Pancreas (tissue), 10 donors: ENCODE measurements around the gene IFRD2. TPM values are rescaled to one million over a fixed set of nuclear protein-coding genes. Genes with fewer than 3 reads are reported as not detected.

Source experiments
- ATAC-seq, 4 donors: fragments of 200-7000 bp; cut with Tn5 transposase; one replicate each; pipeline versions ENCODE4 v1.8.0 to v1.9.1; 2020; ENCODE audit warnings: mild to moderate bottlenecking in 4 of 4, moderate library complexity in 4 of 4
- DNase-seq, 6 donors: peaks; one replicate each; pipeline ENCODE4 v3.0.0-alpha.2; 2020
- FAIRE-seq: peaks from 2 replicates; lab custom pipeline; 2012; peaks lifted over from hg19 to GRCh38; lab: Jason Lieb, UNC
- H3K27ac ChIP-seq, 4 donors: fragments of 200-600 bp; sonication (generic); 1 replicate in 3 of 4; 2 replicates in 1 of 4; pipeline versions ENCODE4 v1.5.0 to v1.8.0; 2020
- H3K27me3 ChIP-seq, 4 donors: fragments of 200-600 bp; one replicate each; pipeline ENCODE4 v1.8.0; 2021
- H3K36me3 ChIP-seq, 3 donors: fragments of 200-600 bp; sonication (generic) in 1 of 3; one replicate each; pipeline versions ENCODE4 v1.5.0 to v1.8.0; 2020 to 2021
- H3K4me1 ChIP-seq, 3 donors: fragments of 200-600 bp; one replicate each; pipeline ENCODE4 v1.8.0; 2021
- H3K4me3 ChIP-seq, 4 donors: fragments of 200-600 bp; sonication (generic) in 2 of 4; one replicate each; pipeline versions ENCODE4 v1.5.0 to v1.8.0; 2020 to 2021
- H3K9me3 ChIP-seq, 4 donors: fragments of 200-600 bp; one replicate each; pipeline ENCODE4 v1.8.0; 2021
- CTCF ChIP-seq, 4 donors: fragments of 200-600 bp; sonication (generic) in 3 of 4; IDR thresholded peaks; one replicate each; pipeline versions ENCODE4 v1.5.0 to v1.8.0; 2021; ENCODE audit warnings: antibody characterized with exemption in 4 of 4
- WGBS, 2 donors: extraction: QIAGEN DNeasy Blood & Tissue Kit; methylation state at CpG; one replicate each; pipeline ENCODE4 v1.1.7; 2013; 5-methylcytosine and 5-hydroxymethylcytosine counted together
- intact Hi-C, 3 donors: fragments of 100-400 bp; cut with DNase I; formaldehyde crosslinking; loops; one replicate each; pipeline versions ENCODE4 v1.11.1 to v1.14.2; 2022
- polyA plus RNA-seq, 2 donors: library from polyadenylated mRNA; stranded (reverse); fragments of 200-250 nt; gene quantifications; one replicate each; pipeline ENCODE4 v1.2.3, GENCODE V29; 2013
- total RNA-seq, 6 donors: library from RNA; stranded (reverse); fragmentation: NEBNext Ultra II Directional in 4 of 6; extraction: Animal tissue kit (Norgen Biotek cat#: 25700) in 4 of 6; gene quantifications; one replicate each; pipeline versions ENCODE4 v1.2.1 to v1.2.4, GENCODE V29; 2021 to 2023
- donor health status: healthy with polysubstance abuse.
- donor health status: DM: no; HTN: no; CAD: no; lungs with moderate emphysema.
- donor health status: DM: no; HTN: no; CAD: no.
- donor health status: control.
- donor health status: control.
- donor health status: Bipolar disorder and iron deficiency.
- donor health status: DM: yes; HTN: yes; CAD: no.
- donor health status: DM: no; HTN: no; CAD: no.
- donor health status: DM: no; HTN: no; CAD: no.
- donor health status: DM: yes; HTN: yes; CAD: no.

The IFRD2 gene
- total and polyA plus RNA-seq, 8 donors = 47.1 to 117 (median 59.5) TPM

DNA sequence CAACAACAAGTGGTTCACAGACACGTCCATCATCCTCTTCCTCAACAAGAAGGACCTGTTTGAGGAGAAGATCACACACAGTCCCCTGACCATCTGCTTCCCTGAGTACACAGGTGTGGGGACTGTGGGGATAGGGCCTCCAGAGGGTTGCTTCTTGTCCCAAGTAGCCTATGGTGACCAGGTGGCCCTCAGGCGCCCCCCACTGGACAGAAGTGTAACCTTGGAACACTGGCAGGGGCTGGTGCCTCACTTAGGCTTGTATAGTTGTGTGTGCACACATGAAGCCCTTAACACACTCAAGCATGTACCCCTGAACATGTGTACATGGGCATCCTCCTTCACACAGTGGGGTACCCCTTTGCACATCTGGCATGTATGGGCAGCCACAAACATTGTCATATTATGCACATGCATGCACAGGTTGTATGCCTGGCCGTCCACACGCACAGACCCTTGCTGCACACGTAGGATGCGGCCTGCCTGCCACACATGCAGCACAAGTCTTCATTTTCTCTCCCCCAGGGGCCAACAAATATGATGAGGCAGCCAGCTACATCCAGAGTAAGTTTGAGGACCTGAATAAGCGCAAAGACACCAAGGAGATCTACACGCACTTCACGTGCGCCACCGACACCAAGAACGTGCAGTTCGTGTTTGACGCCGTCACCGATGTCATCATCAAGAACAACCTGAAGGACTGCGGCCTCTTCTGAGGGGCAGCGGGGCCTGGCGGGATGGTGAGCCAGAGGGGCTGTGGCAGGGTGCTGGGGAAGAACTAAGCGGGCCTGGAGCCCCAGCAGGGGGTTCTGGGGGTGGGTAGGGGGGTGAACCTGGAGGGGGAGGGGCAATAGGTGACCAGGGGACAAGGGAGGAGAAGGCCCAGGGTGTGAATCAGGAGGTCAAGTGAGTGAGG lies 35.0 kb downstream of the IFRD2 start:
- 90% methylated on average over 20 of the region's 20 CpGs for WGBS, 2 donors
- Histone ChIP-seq H3K36me3 (peaks cover 8 to 27% (median 15%) of the 10 kb centered on the region in 3 donors), H3K27me3 (no peaks in the 10 kb centered on the region), H3K4me1 (peaks cover 0 to 16% (median 6%) of the 10 kb centered on the region in 3 donors), H3K4me3 (no peak overlapping the region), H3K9me3 (no peaks in the 10 kb centered on the region), H3K27ac (no peak overlapping the region)
- ATAC-seq = no peak
- peak in 3 of 6 donors; percentile 55 to 77 (median 72) for DNase-seq
- peak in 3 of 4 donors; percentile 10 to 39 (median 38) for TF ChIP-seq CTCF (IDR thresholded peaks at IDR 0.05)
- intact Hi-C loops = loop anchor here in 1 of 3 donors (10.0 kb wide), 1 partner anchor 68 kb away; the partner anchor contains the start of genes HYAL2 and TUSC2
- no peak for FAIRE-seq

DNA sequence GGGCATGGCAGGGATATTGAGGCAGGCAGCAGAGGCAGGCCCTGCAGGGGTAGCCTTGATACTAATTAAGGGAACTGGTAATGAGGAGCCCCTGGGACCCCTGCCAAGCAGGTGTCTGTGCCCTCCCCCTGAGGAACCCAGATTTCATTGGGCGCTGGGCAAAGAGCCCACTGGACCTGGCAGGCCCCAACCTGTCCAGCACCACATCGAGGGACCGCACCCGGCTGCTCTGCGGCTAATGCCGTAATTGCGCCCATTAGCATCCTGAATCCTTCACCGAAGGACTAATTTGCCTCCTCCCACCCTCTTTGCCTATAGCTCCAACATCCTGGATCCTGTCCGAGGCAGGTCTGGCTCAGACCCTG lies 37.0 kb downstream of the IFRD2 start:
- intact Hi-C loops = loop anchor here in 1 of 3 donors (10.0 kb wide), 1 partner anchor 70 kb away; the partner anchor contains the start of genes HYAL2 and TUSC2
- TF ChIP-seq CTCF (IDR thresholded peaks at IDR 0.05) = no peak
- Histone ChIP-seq H3K4me1 (peaks cover 0 to 6% (median 0%) of the 10 kb centered on the region in 3 donors), H3K27ac (peak overlapping the region in 2 of 4 donors; percentile 9 to 57), H3K4me3 (no peak overlapping the region), H3K36me3 (peaks cover 8 to 27% (median 15%) of the 10 kb centered on the region in 3 donors), H3K27me3 (no peaks in the 10 kb centered on the region), H3K9me3 (no peaks in the 10 kb centered on the region)
- DNase-seq = peak in 1 of 6 donors; percentile 57
- ATAC-seq = no peak
- WGBS, 2 donors = 91 to 95% methylated on average over 9 of the region's 9 CpGs
- no peak for FAIRE-seq

DNA sequence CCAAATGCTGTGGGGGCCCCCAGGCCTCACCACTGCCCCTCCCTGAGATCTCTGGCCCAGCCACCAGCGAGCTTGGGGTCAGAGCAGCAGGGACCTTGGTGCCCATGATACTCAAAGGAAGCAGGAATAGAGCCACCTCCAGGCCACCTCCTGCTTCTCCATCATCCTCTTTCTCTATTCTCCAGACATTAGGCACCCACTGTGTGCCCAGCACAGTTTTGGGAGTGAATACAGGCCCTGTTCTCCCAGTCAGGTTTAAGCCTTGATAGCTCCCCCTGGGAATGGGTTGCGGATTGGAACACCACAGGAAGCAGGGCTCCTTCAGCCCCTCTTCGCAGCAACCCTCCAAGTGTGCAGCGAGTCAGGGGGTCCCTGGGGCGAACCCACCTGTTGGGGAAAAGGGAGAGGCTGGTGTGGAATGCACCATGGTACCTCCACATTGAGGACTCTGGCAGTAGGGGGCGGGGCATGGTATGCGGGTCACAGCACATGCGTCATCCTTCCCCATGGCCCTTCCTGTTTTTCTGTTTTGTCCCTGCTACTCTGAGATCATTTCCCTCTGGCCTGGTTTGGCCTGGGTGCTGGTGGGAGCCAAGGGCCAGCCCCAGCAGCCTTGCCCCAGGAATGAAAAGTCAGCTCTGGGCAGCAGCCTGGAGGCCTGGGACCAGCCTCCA lies 37.5 kb downstream of the IFRD2 start:
- Histone ChIP-seq H3K4me3 (no peak overlapping the region), H3K27me3 (no peaks in the 10 kb centered on the region), H3K27ac (peak overlapping the region in 2 of 4 donors; percentile 9 to 57), H3K36me3 (peaks cover 8 to 27% (median 15%) of the 10 kb centered on the region in 3 donors), H3K4me1 (peaks cover 0 to 5% (median 0%) of the 10 kb centered on the region in 3 donors), H3K9me3 (no peaks in the 10 kb centered on the region)
- intact Hi-C loops = loop anchor here in 1 of 3 donors (10.0 kb wide), 1 partner anchor 70 kb away; the partner anchor contains the start of genes HYAL2 and TUSC2
- FAIRE-seq (no peak), ATAC-seq (peak in 2 of 4 donors; percentile 41 to 44), DNase-seq (peak in 1 of 6 donors; percentile 68)
- WGBS, 2 donors = 82 to 89% methylated on average over 8 of the region's 8 CpGs
- TF ChIP-seq CTCF (IDR thresholded peaks at IDR 0.05) = no peak

DNA sequence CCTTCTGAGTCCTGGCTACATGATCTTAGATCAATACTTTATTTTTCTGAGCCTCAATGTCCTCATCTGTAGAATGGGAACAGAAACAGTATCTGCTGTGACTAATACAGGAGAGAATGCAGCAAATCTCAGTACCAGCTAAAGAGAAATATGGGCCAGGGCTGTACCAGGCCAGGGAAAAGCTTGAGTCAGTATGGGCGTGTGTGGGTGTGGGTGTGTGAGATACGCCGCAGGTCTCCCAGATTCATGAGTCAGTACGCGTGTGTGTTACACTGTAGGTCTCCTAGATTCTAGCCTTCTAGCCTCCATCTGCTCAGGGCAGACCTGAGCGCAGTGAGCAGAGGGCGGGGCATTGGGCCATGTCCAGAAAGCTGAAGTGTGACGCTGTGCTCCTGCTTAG lies 41.0 kb downstream of the IFRD2 start:
- no peak for TF ChIP-seq CTCF (IDR thresholded peaks at IDR 0.05)
- intact Hi-C loops = loop anchor here in 1 of 3 donors (10.0 kb wide), 1 partner anchor 74 kb away; the partner anchor contains the start of genes HYAL2 and TUSC2
- no peak for FAIRE-seq
- no peak overlapping the region for H3K4me3 ChIP-seq
- peaks cover 0 to under 1% (median 0%) of the 10 kb centered on the region in 3 donors for H3K4me1 ChIP-seq
- peak in 2 of 4 donors; percentile 5 to 34 for ATAC-seq
- DNase-seq = no peak
- WGBS, 2 donors = 87 to 89% methylated on average over 8 of the region's 8 CpGs
- peaks cover 0 to 8% (median 8%) of the 10 kb centered on the region in 3 donors for H3K36me3 ChIP-seq
- no peaks in the 10 kb centered on the region for H3K9me3 ChIP-seq
- H3K27me3 ChIP-seq = no peaks in the 10 kb centered on the region
- H3K27ac ChIP-seq = no peak overlapping the region
